ENCODE data around the gene BFSP2.
"Not testable (repeated sequence)": the region's sequence is repeated elsewhere in the genome, so short reads cannot be mapped to it uniquely, and the experiment has no call there.

Gene BFSP2

DNA sequence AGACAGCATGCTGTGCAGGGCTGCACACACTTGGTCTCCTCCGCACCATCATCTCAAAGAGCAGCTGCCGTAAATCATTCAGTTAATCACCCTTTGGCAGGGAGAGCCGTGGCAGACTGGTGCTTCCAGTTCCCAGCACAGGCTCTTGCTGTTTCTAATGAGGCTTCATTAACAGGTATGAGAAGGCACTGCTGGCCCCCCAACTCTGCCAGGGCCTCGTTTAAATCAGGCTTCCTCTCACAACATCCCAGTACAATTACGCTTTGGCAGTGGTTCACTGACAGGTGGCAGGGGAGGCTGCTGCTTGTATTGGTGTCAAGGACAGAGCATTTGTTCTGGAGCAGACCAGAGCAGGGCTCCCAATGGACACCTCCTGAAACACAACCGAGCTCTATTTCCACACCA, 77.1 kb downstream of the BFSP2 start:
- FAIRE-seq (no peak), DNase-seq (ENCODE audit: insufficient read length, low spot score) (no peak)
- TF ChIP-seq, protein P1, sequence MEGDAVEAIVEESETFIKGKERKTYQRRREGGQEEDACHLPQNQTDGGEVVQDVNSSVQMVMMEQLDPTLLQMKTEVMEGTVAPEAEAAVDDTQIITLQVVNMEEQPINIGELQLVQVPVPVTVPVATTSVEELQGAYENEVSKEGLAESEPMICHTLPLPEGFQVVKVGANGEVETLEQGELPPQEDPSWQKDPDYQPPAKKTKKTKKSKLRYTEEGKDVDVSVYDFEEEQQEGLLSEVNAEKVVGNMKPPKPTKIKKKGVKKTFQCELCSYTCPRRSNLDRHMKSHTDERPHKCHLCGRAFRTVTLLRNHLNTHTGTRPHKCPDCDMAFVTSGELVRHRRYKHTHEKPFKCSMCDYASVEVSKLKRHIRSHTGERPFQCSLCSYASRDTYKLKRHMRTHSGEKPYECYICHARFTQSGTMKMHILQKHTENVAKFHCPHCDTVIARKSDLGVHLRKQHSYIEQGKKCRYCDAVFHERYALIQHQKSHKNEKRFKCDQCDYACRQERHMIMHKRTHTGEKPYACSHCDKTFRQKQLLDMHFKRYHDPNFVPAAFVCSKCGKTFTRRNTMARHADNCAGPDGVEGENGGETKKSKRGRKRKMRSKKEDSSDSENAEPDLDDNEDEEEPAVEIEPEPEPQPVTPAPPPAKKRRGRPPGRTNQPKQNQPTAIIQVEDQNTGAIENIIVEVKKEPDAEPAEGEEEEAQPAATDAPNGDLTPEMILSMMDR (IDR thresholded peaks at IDR 0.05; ENCODE audit: insufficient read depth, missing control alignments) = no peak

DNA sequence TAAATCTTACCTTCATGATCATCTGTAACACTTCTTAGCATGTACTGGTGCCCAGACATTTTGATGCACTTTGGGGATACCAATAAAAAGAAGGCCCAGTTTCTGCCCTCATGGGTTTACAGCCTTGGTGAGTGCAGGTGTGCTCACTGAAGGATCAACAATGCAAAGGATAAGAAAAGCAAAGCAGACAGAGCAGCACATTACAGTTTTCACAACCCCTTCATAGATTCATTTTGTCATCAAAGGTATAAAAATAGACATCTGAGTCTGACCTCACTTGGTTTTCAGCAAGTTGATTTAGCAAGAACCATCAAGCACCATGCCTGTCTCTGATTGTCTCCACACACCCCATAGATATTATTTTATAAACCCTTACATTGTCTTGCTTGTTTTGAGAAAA, 77.6 kb downstream of the BFSP2 start:
- TF ChIP-seq, protein P1 (IDR thresholded peaks at IDR 0.05; ENCODE audit: insufficient read depth, missing control alignments) = no peak
- DNase-seq (ENCODE audit: insufficient read length, low spot score) = no peak
- FAIRE-seq = no peak

DNA sequence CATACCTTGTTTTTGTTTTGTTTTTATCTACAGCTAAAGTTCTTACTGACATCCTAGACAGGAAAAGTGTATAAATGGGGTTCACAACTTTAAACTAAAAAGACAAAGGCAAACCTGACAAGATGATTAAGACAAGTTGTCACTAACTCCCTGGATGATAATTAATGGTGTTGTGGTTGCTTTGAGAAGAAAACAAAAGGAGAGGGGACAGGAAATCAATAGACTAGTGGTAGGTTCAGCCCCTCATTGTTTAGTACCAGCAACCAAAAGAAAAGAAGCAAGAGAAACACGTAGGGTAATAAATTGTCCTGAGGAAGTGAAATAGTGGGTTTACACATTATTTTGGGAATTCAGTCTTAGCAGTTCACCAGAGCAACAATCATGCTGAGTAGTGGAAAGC, 78.8 kb downstream of the BFSP2 start:
- TF ChIP-seq, protein P1 (IDR thresholded peaks at IDR 0.05; ENCODE audit: insufficient read depth, missing control alignments) = no peak
- FAIRE-seq = no peak
- DNase-seq (ENCODE audit: insufficient read length, low spot score) = no peak

DNA sequence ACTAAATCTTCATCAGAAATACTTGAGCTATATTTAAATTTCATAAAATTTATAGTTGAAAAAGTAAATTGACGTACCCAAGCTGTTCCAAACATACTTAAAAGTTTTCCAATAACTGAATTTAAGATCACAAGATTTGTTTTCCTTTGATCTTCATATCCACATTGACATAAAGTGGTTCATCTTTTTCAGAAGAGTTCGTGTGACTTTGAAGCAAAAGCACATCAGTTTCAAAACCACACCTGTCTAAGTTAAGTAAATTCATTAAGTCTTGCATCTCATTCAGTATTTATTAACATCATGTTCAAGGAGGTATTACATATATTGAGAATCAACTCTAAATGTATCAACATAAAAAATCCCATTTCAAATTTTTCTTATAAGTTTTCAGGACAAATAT, 79.5 kb downstream of the BFSP2 start:
- no peak for DNase-seq (ENCODE audit: insufficient read length, low spot score)
- TF ChIP-seq, protein P1 (IDR thresholded peaks at IDR 0.05; ENCODE audit: insufficient read depth, missing control alignments) = no peak
- no peak for FAIRE-seq

DNA sequence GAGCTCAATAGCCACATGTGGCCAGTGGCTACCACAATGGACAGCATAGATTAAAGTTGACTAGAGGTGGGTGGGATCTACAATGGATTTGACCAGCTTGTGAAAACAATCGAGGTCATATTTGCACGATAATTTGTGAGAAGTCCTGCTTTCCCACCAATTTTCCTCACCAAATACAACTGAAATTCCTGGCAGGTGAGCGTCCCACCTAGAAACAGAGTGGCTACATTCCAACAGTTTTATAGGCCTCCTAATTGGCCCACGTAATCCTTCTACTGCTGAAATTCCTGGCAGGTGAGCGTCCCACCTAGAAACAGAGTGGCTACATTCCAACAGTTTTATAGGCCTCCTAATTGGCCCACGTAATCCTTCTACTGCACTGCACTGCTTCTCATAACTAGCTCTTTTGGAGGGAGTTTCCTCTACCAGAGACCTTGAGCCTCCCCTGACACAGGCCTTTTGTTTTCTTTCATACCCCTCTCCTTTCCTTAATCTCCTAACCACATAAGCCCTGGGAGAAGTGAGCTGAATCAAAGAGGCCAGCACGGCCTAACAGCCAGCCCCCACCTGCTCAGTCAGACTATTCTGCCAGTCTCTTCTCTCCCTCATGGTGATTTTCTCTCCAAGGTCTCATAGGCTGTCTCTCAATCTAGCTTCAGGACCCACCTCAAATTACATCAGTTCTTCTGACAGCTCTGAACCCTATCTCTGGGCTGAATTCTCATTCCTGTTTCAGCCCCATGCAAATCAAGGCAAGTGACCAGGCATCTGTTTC, 80.2 kb downstream of the BFSP2 start:
- FAIRE-seq (no peak), DNase-seq (ENCODE audit: insufficient read length, low spot score) (peak; percentile 28)
- TF ChIP-seq, protein P1 (IDR thresholded peaks at IDR 0.05; ENCODE audit: insufficient read depth, missing control alignments) = no peak

DNA sequence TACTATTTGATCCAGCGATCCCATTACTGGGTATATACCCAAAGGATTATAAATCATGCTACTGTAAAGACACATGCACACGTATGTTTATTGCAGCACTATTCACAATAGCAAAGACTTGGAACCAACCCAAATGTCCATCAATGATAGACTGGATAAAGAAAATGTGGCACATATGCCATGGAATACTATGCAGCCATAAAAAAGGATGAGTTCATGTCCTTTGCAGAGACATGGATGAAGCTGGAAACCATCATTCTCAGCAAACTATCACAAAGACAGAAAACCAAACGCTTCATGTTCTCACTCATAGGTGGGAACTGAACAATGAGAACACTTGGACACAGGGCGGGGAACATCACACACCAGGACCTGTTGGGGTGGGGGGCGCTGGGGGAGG, 82.6 kb downstream of the BFSP2 start:
- not testable (repeated sequence) for DNase-seq (ENCODE audit: insufficient read length, low spot score); FAIRE-seq

DNA sequence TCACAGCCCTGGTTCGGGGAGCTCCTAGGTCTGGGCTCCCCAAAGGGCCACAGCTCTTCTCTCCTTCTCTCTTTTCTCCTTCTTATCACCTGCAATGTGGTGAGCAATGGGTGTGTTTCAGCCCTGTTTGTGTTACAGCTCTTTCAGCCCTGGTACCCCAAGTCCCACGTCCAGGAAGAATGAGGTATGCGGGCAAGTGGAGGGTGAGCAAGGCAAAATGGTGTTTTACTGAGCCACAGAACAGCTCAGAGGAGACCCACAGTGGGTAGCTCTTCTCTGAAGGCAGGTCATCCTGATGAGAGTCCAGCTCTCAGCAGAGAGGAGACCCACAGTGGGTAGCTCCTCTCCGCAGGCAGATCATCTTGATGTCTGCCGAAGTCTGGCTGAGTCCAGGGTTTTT, 86.8 kb downstream of the BFSP2 start:
- TF ChIP-seq, protein P1 (IDR thresholded peaks at IDR 0.05; ENCODE audit: insufficient read depth, missing control alignments) = no peak
- FAIRE-seq (no peak), DNase-seq (ENCODE audit: insufficient read length, low spot score) (no peak)
